HepG2 (cell line): ENCODE data around the gene C11orf21. TPM values are rescaled to one million over a fixed set of nuclear protein-coding genes. Genes with fewer than 3 reads are reported as not detected.

Experiments used
- ATAC-seq: fragments of 200-7000 bp; cut with Tn5 transposase; 3 replicates; pipeline ENCODE4 v1.9.1; 2020; ENCODE audit warnings: mild to moderate bottlenecking, moderate library complexity
- BruUV-seq: library from RNA; stranded (reverse); fragments of 400-500 nt; replicated peaks from 2 replicates; lab custom pipeline; 2021; lab: Mats Ljungman, UMichigan
- CTCF ChIA-PET: fragments of 300-600 bp; formaldehyde crosslinking; extraction: SDS; loops from one replicate; lab custom pipeline; 2021; ENCODE audit warnings: low total read pairs, inconsistent platforms, low intra/inter-chr PET ratio; lab: Yijun Ruan, JAX
- POLR2A ChIA-PET: fragments of 350-600 bp; sonication (Branson Sonifier 250); formaldehyde crosslinking; loops from one replicate; lab custom pipeline; 2020; ENCODE audit warnings: antibody characterized with exemption, inconsistent platforms; lab: Yijun Ruan, JAX
- DNase-seq: peaks from one replicate; pipeline ENCODE4 v3.0.0-alpha.2; 2015; ENCODE audit warnings: low spot score
- FAIRE-seq: peaks from 3 replicates; lab custom pipeline; 2011; peaks lifted over from hg19 to GRCh38; lab: Jason Lieb, UNC
- H2AFZ ChIP-seq: one replicate; pipeline ENCODE4 v1.6.1; 2011; ENCODE audit warnings: low read length, inconsistent platforms
- H3K27ac ChIP-seq: fragments of 300-600 bp; 3 replicates; pipeline ENCODE4 v1.8.0; 2011; ENCODE audit warnings: mixed run types, mild to moderate bottlenecking, mixed read lengths, low read length, inconsistent platforms; ENCODE audit not compliant: insufficient read depth; ENCODE audit errors: extremely low read length
- H3K27me3 ChIP-seq, 2 experiments: fragments of 200-600 bp in 1 of 2; 2 replicates in 1 of 2; 3 replicates in 1 of 2; pipeline versions ENCODE4 v1.6.0 to v1.8.0; 2011; ENCODE audit warnings: low read length in 2 of 2, mild to moderate bottlenecking in 2 of 2, moderate library complexity in 2 of 2, inconsistent platforms in 1 of 2; ENCODE audit not compliant: insufficient read depth in 2 of 2, control insufficient read depth in 1 of 2
- H3K36me3 ChIP-seq, 2 experiments: fragments of 200-600 bp in 1 of 2; replicated peaks in 1 of 2; 2 replicates in 1 of 2; 3 replicates in 1 of 2; pipeline versions ENCODE4 v1.5.1 to v1.8.0; 2011; ENCODE audit warnings: low read length in 2 of 2, inconsistent platforms in 1 of 2; ENCODE audit not compliant: insufficient read depth in 2 of 2, control insufficient read depth in 1 of 2
- H3K4me1 ChIP-seq: 2 replicates; pipeline ENCODE4 v1.5.1; 2012; ENCODE audit warnings: low read length, inconsistent platforms; ENCODE audit not compliant: insufficient read depth
- H3K4me2 ChIP-seq: 2 replicates; pipeline ENCODE4 v1.6.0; 2011; ENCODE audit warnings: low read depth, low read length, inconsistent platforms
- H3K4me3 ChIP-seq, 3 experiments: fragments of 200-600 bp in 1 of 3; sonication (generic), shearing (Covaris generic) in 1 of 3; replicated peaks in 1 of 3; 2 replicates each; pipeline ENCODE4 v1.5.1; 2011 to 2016; ENCODE audit warnings: low read length in 3 of 3, inconsistent platforms in 2 of 3, low read depth in 2 of 3, mild to moderate bottlenecking in 2 of 3, control low read depth in 1 of 3, mixed read lengths in 1 of 3; ENCODE audit not compliant: insufficient read depth in 1 of 3
- H3K79me2 ChIP-seq: one replicate; pipeline ENCODE4 v1.6.1; 2011; ENCODE audit warnings: low read length, inconsistent platforms; ENCODE audit not compliant: insufficient read depth
- H3K9ac ChIP-seq: 2 replicates; pipeline ENCODE4 v1.6.0; 2011; ENCODE audit warnings: mild to moderate bottlenecking, low read depth, low read length, inconsistent platforms; ENCODE audit not compliant: insufficient read depth
- H3K9me3 ChIP-seq: 2 replicates; pipeline ENCODE4 v1.5.1; 2012; ENCODE audit warnings: mild to moderate bottlenecking, low read length
- H4K20me1 ChIP-seq: 2 replicates; pipeline ENCODE4 v1.6.0; 2011; ENCODE audit warnings: inconsistent platforms, mild to moderate bottlenecking, low read length, moderate library complexity; ENCODE audit not compliant: insufficient read depth
- HOXD1 ChIP-seq: sonication (generic); formaldehyde crosslinking; IDR thresholded peaks from 2 replicates; pipeline ENCODE4 v1.5.0; 2020; ENCODE audit warnings: missing genetic modification reagents
- IRX3 ChIP-seq: sonication (generic); formaldehyde crosslinking; IDR thresholded peaks from 2 replicates; pipeline ENCODE4 v1.8.1; 2023; ENCODE audit warnings: mild to moderate bottlenecking, low read depth, missing genetic modification reagents, borderline replicate concordance
- ZNF780A ChIP-seq: sonication (generic); formaldehyde crosslinking; IDR thresholded peaks from 2 replicates; pipeline ENCODE4 v1.8.0; 2022; ENCODE audit warnings: mild to moderate bottlenecking, missing genetic modification reagents, moderate library complexity
- WGBS: methylation state at CpG from one replicate; pipeline ENCODE4 v1.1.6; 2017; ENCODE audit warnings: low lambda C conversion rate; 5-methylcytosine and 5-hydroxymethylcytosine counted together
- in situ Hi-C: cut with HindIII; loops from 2 replicates; pipeline ENCODE4 v1.10.0; 2017; ENCODE audit warnings: low pct_unique_long_range_greater_than_20kb; ENCODE audit not compliant: extremely low pct_ligation_motif_present
- intact Hi-C: fragments of 100-400 bp; cut with micrococcal nuclease; formaldehyde crosslinking; loops from one replicate; pipeline ENCODE4 v1.10.0; 2022; ENCODE audit not compliant: unreplicated experiment
- polyA plus RNA-seq, 8 experiments: library from polyadenylated mRNA; depleted of rRNA in 3 of 8; stranded (reverse) in 7 of 8; unstranded in 1 of 8; fragments of >200 nt; fragmentation: Illumina TruSeq in 4 of 8; extraction: Trizol in 4 of 8; gene quantifications; 2 replicates each; pipeline versions ENCODE4 v1.2.1 to v1.2.3, GENCODE V29; 2011 to 2016; ENCODE audit warnings: low read depth in 4 of 8, missing spikeins in 1 of 8, mixed read lengths in 1 of 8; ENCODE audit not compliant: insufficient read depth in 1 of 8
- total RNA-seq, 5 experiments: library from RNA; depleted of rRNA; stranded (reverse); fragments of >200 nt; fragmentation: Illumina TruSeq; extraction: Trizol; gene quantifications; 2 replicates each; pipeline ENCODE4 v1.2.3, GENCODE V29; 2016; ENCODE audit warnings: low read depth in 1 of 5
- TF ChIP-seq, protein P1 (sequence below): sonication (generic); formaldehyde crosslinking; conservative IDR thresholded peaks from 2 replicates; pipeline ENCODE4 v1.8.0; 2022; ENCODE audit warnings: mild to moderate bottlenecking, moderate library complexity, missing genetic modification reagents
- TF ChIP-seq, protein P2 (sequence below): sonication (generic); formaldehyde crosslinking; IDR thresholded peaks from 2 replicates; pipeline ENCODE4 v1.5.0; 2020; ENCODE audit warnings: mild to moderate bottlenecking, missing genetic modification reagents, borderline replicate concordance
- TF ChIP-seq, protein P3 (sequence below): sonication (generic); formaldehyde crosslinking; IDR thresholded peaks from 2 replicates; pipeline ENCODE4 v1.5.1; 2020; ENCODE audit warnings: mild to moderate bottlenecking, missing genetic modification reagents, moderate library complexity

C11orf21 gene
- total and polyA plus RNA-seq, 2 of the 13 experiments (the other 11 are each of a cell fraction or from before 2014, with no cell fraction given) = 0.08 TPM; not detected in 1

DNA sequence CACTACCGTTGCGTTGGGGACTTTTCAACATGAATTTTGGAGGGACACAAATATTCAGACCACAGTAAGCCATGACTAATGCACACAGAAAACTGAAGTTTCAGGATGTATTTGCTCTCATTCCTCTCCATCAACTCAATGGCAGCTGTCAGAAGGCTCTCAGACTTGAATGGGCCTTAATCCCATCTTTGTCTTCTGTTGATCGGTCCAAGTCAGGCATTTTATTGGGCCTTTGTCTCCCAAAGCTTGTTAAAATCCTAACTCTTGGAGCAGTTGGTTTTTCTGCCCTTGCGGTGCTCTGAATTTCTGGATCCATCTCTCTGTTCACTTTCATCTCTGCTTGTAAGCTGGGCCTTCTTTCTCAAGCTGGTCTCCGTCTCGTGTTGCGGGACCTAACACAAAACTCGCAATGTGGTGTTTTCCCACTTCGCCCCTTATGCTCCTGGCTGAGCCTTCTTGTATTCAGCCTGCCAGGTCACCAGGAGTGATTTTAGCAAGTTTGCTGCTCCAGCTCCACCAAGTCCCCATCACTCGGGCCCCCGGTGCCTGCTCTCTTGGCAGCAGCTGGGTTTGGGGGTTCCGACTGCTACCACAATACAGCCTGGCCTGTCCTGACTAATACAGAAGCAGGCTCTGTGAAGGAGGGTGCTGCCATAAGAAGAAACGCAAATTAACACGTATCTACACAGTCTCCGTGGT is 27.1 kb upstream of the C11orf21 start:
- DNase-seq (no peak), FAIRE-seq (no peak), ATAC-seq (no peak)
- H2AFZ ChIP-seq = no peak overlapping the region
- no peak overlapping the region for H3K4me3 ChIP-seq
- no peaks in the 10 kb centered on the region for H3K4me1 ChIP-seq
- no peak overlapping the region for H3K27ac ChIP-seq
- CTCF ChIA-PET = no interaction called here
- peaks cover 4 to 45% of the 10 kb centered on the region in 2 experiments for H3K27me3 ChIP-seq
- TF ChIP-seq IRX3 = no peak
- TF ChIP-seq HOXD1 = no peak
- H3K9ac ChIP-seq = no peak overlapping the region
- H3K9me3 ChIP-seq = 0 out of 2 replicates have a peak, but pooled peaks cover 13% of the 10 kb centered on the region
- 43% methylated on average over 14 of the region's 15 CpGs for WGBS
- no peaks in the 10 kb centered on the region for H4K20me1 ChIP-seq
- in situ Hi-C loops = no loop called here
- no peaks in the 10 kb centered on the region for H3K36me3 ChIP-seq
- POLR2A ChIA-PET = no interaction called here
- BruUV-seq = no TSS peak
- intact Hi-C loops = no loop called here
- H3K4me2 ChIP-seq = no peak overlapping the region
- no peaks in the 10 kb centered on the region for H3K79me2 ChIP-seq

DNA sequence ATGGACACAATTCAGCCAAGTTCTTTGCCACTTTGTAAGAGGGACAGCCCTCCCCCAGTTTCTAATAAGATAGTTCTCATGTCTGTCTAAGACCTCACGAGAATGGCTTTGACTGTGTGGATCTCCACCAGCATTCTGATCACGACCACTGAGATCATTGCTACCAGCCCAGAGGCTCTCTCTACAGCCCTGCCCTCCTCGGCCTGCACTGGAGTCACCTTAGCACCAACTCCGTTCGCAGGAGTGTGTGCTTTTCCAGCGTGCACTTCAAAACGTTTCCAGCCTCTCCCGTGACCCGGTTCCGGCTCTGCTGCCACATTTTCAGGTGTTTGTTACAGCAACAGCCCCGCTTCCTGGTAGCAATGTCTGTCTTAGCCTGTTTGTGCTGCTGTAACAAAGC is 26.3 kb upstream of the C11orf21 start:
- no TSS peak for BruUV-seq
- no peak for FAIRE-seq
- CTCF ChIA-PET = no interaction called here
- TF ChIP-seq ZNF780A (CRISPR knock-in tag) = no peak
- TF ChIP-seq, protein P1, sequence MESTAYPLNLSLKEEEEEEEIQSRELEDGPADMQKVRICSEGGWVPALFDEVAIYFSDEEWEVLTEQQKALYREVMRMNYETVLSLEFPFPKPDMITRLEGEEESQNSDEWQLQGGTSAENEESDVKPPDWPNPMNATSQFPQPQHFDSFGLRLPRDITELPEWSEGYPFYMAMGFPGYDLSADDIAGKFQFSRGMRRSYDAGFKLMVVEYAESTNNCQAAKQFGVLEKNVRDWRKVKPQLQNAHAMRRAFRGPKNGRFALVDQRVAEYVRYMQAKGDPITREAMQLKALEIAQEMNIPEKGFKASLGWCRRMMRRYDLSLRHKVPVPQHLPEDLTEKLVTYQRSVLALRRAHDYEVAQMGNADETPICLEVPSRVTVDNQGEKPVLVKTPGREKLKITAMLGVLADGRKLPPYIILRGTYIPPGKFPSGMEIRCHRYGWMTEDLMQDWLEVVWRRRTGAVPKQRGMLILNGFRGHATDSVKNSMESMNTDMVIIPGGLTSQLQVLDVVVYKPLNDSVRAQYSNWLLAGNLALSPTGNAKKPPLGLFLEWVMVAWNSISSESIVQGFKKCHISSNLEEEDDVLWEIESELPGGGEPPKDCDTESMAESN (CRISPR knock-in tag) = no peak
- TF ChIP-seq, protein P2, sequence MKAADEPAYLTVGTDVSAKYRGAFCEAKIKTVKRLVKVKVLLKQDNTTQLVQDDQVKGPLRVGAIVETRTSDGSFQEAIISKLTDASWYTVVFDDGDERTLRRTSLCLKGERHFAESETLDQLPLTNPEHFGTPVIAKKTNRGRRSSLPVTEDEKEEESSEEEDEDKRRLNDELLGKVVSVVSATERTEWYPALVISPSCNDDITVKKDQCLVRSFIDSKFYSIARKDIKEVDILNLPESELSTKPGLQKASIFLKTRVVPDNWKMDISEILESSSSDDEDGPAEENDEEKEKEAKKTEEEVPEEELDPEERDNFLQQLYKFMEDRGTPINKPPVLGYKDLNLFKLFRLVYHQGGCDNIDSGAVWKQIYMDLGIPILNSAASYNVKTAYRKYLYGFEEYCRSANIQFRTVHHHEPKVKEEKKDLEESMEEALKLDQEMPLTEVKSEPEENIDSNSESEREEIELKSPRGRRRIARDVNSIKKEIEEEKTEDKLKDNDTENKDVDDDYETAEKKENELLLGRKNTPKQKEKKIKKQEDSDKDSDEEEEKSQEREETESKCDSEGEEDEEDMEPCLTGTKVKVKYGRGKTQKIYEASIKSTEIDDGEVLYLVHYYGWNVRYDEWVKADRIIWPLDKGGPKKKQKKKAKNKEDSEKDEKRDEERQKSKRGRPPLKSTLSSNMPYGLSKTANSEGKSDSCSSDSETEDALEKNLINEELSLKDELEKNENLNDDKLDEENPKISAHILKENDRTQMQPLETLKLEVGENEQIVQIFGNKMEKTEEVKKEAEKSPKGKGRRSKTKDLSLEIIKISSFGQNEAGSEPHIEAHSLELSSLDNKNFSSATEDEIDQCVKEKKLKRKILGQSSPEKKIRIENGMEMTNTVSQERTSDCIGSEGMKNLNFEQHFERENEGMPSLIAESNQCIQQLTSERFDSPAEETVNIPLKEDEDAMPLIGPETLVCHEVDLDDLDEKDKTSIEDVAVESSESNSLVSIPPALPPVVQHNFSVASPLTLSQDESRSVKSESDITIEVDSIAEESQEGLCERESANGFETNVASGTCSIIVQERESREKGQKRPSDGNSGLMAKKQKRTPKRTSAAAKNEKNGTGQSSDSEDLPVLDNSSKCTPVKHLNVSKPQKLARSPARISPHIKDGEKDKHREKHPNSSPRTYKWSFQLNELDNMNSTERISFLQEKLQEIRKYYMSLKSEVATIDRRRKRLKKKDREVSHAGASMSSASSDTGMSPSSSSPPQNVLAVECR = no peak
- TF ChIP-seq, protein P3, sequence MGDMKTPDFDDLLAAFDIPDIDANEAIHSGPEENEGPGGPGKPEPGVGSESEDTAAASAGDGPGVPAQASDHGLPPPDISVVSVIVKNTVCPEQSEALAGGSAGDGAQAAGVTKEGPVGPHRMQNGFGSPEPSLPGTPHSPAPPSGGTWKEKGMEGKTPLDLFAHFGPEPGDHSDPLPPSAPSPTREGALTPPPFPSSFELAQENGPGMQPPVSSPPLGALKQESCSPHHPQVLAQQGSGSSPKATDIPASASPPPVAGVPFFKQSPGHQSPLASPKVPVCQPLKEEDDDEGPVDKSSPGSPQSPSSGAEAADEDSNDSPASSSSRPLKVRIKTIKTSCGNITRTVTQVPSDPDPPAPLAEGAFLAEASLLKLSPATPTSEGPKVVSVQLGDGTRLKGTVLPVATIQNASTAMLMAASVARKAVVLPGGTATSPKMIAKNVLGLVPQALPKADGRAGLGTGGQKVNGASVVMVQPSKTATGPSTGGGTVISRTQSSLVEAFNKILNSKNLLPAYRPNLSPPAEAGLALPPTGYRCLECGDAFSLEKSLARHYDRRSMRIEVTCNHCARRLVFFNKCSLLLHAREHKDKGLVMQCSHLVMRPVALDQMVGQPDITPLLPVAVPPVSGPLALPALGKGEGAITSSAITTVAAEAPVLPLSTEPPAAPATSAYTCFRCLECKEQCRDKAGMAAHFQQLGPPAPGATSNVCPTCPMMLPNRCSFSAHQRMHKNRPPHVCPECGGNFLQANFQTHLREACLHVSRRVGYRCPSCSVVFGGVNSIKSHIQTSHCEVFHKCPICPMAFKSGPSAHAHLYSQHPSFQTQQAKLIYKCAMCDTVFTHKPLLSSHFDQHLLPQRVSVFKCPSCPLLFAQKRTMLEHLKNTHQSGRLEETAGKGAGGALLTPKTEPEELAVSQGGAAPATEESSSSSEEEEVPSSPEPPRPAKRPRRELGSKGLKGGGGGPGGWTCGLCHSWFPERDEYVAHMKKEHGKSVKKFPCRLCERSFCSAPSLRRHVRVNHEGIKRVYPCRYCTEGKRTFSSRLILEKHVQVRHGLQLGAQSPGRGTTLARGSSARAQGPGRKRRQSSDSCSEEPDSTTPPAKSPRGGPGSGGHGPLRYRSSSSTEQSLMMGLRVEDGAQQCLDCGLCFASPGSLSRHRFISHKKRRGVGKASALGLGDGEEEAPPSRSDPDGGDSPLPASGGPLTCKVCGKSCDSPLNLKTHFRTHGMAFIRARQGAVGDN (CRISPR knock-in tag) = no peak

More for the DNA sequence above, 26.3 kb upstream of the C11orf21 start:
- no peak for DNase-seq
- intact Hi-C loops (no loop called here), in situ Hi-C loops (no loop called here)
- Histone ChIP-seq H4K20me1 (no peaks in the 10 kb centered on the region), H3K4me1 (no peaks in the 10 kb centered on the region), H3K79me2 (no peaks in the 10 kb centered on the region), H3K4me2 (no peak overlapping the region), H2AFZ (no peak overlapping the region), H3K9ac (no peak overlapping the region), H3K4me3 (no peak overlapping the region), H3K36me3 (no peaks in the 10 kb centered on the region), H3K9me3 (0 out of 2 replicates have a peak, but pooled peaks cover 13% of the 10 kb centered on the region), H3K27ac (no peak overlapping the region), H3K27me3 (peaks cover 4 to 45% of the 10 kb centered on the region in 2 experiments)
- WGBS = 25% methylated on average over 11 of the region's 11 CpGs
- POLR2A ChIA-PET = no interaction called here
- ATAC-seq = no peak
